Measurements from ENCODE around the gene LRP2.
"Not testable (repeated sequence)": the region's sequence is repeated elsewhere in the genome, so short reads cannot be mapped to it uniquely, and the experiment has no call there.

The LRP2 gene

DNA sequence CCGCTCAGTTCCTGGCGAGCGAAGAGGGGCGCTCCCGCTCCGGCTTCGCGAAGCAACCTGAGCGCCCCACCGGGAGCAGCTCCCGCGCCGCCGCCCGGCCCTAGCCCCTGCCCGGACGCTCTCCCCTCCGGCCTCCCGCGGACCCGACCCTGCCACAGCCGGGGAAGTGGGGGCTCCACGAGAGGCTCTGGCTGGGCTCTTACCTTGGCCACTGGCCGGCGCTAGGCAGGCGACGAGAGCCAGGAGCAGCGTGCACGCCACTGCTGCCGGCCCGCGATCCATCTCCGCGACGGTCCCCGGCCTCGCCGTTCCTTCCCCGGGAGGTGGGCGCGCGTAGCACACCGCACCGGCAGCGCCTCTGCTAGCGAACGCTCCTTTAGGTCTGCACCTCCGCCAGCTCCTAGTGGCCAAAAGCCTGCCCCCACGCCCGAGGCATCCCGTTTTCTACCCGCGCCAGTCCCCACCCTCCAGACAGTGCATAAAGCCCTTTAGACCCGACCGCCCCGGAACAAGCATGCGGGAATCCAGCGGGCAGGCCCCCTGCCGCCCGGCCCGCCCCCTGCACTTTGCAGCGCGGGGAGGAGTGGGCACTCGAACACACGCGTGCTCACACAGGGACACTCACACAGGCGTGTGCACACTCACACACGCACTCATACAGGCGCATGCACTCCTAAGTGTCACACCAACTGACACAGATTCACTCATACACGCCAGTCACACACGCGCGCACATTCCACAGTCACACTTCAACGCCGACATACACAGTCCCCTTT, at the start of gene LRP2:
Gene LRP2 (minus strand): TSS at position 417 of the 776 bp plus-strand sequence. CDS start 135 bp downstream, at position 282.
- DNase-seq (ENCODE audit: low read depth in 2 of 2), result no peak

DNA sequence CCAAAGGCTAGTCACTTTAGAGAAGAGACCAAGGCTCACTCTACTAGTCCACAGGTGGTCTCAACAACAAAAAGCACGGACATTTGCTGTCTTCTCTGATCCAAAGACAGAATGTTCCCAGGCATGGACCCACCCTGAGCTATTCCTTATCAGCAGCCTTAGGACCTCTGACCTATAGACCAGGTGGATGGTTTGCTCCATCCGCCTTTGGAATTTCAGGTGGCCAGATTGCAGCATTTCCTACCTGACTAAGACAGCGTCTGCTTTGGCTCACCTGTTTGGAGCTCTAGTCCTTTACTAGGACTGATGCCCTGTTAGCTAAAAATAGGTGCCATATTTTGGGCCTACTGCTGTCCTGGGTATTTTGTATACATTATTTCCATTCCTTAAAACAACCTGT, 44.6 kb upstream of the LRP2 start:
- no peak for DNase-seq (ENCODE audit: low read depth in 2 of 2)

DNA sequence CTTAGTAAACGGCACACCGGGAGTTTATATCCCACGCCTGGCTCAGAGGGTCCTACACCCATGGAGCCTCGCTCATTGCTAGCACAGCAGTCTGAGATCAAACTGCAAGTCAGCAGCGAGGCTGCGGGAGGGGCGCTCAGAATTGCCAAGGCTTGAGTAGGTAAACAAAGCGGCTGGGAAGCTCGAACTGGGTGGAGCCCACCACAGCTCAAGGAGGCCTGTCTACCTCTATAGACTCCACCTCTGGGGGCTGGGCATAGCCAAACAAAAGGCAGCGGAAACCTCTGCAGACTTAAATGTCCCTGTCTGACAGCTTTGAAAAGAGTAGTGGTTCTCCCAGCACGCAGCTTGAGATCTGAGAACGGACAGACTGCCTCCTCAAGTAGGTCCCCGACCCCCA, 37.2 kb upstream of the LRP2 start:
- not testable (repeated sequence) for DNase-seq (ENCODE audit: low read depth in 2 of 2)

DNA sequence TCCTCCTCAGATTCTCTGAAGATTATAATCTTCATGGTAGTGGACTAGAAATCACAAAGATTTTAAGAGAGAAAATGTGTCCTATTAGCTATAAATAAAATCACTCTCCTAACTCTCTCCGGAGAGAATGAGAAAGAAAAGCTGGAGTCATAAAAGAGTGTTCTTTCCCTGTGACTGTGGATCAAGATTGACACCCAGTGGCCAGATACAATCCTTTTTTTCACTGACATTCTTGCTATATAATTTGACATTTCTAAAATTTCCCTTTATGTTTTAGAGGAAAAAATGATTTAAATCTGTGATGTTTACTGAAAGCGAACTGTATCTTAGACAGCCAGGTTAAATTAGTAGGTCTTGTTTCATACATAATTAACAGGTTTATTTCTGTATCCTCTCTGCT, 35.4 kb upstream of the LRP2 start:
- no peak for DNase-seq (ENCODE audit: low read depth in 2 of 2)

DNA sequence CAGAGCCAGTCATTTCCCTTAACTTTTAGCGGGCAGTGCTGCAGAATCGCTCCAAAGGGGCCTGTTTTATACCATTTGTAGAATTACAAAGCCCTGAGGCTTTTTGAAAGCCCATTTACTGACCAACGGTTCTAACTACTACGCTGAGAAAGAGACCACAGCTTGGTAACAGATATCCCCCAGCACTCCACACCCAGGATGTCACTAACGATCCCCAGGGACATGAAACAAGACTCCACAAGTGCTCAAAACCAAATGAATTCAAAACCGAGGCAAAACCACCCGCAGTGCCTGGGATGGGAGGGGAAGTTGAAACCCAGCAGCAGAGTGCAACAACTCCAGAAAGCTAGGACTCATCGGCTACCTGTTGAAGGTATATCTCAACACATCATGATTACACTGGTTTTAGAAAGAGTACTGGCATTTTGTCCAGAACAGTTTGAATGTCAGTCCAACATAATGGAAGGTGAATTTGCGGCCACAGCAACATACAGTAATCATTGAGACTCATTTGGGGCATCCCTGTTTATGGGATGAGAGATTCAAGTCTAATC, 33.6 kb upstream of the LRP2 start:
- DNase-seq (ENCODE audit: low read depth in 2 of 2), result no peak

DNA sequence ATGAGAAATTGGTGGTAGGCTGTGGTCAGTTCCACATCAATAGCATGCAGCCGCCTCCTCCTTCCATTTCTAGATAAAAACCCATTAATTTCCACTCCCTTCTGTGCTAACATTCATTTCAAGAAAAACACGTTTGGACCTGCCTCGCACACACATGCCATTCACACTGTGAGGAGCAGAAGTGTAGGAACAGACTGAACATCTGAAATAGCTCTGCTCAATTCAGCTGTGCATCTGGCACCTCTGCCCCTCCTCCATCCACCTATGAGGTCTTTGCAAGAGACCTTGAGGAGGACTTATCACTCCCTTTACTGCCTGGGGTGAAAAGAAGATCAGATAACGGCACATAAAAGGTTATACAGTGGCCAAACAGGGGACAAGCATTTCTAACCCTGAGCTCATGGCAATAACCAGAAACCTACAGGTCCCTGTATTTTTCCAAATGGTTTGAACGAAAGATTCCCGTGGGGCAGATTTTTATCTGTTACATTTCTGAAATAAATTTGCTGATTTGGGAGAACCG, 30.8 kb upstream of the LRP2 start:
- no peak for DNase-seq (ENCODE audit: low read depth in 2 of 2)

DNA sequence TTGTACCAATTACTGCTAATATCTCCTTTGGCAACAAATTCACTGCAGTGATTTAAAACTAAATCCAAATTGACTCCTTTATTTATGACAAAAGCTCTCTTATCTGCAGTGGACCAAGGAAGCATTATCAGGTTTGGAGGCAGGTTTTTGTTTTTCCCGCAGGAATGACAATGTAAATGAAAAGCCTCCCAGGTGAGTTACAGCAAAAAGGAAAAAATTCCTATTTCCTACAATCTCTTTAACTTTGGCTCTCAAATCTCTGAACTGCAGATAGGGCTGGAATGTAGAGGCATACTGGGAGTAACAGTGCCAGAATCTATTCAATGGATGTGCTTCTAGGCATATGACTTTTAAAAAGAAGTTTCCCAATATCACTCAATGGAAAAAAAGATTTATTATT, 28.9 kb upstream of the LRP2 start:
- DNase-seq (ENCODE audit: low read depth in 2 of 2), result no peak

DNA sequence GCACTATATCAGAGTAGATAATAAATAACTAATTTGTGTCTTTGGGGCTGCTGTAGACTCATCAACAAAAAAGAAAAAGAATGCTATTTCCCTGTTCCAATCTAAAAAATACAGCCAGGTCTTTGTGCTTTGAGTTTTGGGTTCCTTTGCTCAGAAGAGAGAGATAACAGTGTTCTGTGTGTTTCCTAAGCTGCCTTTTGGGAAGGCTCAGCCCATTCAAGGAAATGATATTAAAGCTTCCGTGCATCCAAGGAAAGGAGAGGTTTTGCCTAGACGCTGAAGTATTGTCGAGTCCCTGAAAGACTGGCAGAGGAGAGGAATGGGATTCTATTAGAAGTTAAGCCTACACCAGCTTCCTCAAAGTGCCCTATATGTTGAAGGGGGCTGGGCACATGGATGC, 25.8 kb upstream of the LRP2 start:
- DNase-seq (ENCODE audit: low read depth in 2 of 2), result no peak

DNA sequence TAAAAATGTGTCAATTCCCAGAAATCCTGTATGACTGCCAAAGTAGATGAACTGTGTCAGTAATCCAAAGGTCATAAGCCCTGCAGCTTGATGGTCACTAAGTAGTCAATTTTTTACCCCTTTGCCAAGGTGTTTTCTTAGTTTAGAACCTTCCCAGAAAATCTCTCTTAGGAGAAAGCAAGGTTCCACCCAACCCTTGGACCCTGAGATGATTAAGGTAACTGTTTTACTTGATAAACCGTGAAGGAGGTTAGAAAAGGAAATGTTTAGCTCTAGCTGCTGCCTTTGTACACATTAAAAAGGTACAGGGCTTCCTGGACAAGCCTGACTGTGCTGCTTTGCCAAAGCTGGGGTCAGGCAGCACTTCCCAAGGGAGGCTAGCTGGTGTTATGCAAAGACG, 24.4 kb upstream of the LRP2 start:
- DNase-seq (ENCODE audit: low read depth in 2 of 2), result no peak

DNA sequence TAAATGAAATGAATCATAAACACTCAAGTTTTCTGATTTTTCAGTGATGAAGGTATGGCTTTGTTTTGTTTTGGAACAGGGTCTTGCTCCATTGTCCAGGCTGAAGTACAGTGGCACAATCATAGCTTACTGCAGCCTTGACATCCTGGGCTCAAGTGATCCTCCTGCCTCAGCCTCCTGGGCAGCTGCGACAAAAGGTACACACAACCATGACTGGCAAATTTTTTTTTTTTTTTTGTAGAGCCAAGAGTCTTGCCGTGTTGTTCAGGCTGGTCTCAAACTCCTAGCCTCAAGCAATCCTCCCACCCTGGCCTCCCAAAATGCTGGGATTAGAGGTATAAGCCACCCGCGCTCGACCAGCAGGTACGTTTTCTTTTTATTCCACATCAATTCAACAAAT, 22.5 kb upstream of the LRP2 start:
- no peak for DNase-seq (ENCODE audit: low read depth in 2 of 2)

DNA sequence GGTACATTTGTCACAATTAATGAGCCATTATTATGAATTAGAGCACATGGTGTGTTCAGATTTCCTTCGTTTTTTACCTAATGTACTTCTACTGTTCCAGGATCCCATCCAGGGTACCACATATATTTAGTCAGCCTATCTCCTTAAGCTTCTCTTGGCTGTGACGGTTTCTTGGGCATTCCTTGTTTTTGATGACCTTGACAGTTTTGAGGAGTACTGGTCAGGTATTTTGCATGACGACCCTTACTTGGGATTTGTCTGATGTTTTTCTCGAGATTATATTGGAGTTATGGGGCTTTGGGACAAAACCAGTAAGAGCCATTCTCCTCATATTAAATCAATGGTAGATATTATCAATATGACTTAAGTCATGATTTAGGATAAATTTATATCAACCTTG, 10.2 kb upstream of the LRP2 start:
- DNase-seq (ENCODE audit: low read depth in 2 of 2), result no peak

DNA sequence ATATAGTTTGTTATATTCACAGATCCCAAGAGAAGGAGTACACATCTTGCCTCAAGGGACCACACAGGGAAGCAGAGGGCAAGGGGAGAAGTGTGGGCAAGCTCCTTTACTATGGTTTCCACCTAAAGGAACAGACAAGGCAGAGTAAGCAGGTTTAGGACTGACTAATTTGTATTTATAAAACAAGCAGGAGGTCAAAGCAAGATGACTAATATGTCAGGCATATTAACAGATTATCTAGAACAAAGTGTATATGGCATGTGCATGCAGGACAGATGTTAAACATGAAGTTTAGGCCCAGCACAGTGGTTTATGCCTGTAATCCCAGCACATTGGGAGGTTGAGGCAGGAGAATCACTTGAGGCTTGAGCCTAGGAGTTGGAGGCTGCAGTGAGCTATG, 3.7 kb upstream of the LRP2 start:
- DNase-seq (ENCODE audit: low read depth in 2 of 2), result no peak

DNA sequence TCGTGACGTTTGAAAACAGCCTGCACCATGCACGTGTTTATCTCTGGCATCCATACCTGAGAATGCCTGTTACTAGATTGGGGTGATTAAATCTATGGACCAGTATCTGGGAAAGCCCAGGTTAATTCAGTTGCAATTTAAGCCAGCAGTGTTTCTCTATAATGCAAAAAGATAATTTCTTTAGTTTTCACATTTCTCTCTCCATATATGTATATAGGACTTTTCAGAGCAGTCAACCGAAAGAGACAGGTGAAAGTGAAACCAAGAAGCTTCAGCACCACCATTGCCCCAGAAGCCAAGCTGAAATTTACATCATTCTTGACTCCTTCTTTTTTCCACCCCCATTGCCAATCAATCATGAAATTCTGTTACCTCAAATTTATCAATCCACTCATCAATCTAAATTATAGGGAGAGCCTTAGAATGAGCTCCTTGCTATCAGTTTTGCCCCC, 2.7 kb upstream of the LRP2 start:
- DNase-seq (ENCODE audit: low read depth in 2 of 2), result no peak

DNA sequence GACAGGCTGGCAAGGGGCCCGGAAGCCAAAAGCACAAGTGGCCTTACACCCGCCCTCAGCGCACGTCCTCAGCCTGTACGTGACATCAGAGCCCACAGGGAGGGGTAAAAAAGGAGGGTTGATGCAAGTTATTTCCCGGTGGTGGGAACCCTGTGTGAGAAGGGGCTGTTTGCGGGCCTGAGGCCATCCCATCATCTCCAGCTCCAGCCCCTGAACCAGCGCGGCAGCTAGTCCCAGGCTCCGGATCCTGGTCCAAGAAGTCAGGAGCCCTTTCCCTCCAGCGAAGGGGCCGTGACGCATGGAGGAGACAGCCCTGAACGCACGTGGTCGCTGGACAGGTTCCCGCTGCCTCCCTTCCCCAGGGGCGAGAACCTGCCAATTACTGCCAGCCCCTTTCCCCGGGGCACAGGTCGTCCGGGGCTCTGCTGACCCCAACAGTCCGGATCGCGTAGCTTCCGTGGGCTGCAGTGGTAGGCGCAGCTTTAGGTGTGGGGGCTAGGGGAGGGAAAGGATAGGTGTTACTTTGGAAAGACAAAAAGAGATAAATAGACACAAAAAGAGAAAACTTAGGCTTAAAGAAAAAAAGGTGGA, 1.3 kb upstream of the LRP2 start:
- no peak for DNase-seq (ENCODE audit: low read depth in 2 of 2)

DNA sequence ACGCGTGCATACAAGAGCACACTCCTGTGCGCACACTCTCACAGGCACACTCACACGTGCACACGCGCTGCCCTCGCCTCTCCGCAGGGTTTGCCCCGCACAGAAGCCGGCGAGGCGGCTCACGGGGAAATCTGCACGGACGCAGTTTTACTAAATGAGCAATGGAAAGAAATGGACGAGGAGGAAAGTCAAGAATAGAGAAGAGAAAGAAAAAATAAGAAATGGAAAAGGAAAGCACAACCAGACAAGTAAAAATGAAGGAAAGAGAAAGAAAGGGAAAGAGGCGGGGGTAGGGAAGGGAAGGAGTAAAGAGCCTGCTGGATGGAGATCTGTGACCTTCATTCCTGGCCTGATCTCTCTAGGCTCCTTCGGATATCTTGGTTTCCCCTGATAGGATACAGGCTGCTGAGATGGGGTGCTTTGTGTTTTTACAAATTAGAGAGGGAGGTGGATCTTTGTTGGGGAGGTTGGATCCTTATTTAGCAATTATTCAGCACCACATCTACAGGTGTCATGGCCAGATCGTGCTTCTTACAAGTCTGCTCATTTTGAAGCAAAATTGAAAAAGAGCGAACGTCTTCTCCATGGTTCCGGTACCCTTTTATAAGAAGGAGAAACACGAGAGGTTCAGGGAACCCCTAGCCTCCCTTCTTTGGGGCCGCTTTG, 693 bp upstream of the LRP2 start:
- DNase-seq (ENCODE audit: low read depth in 2 of 2), result no peak

DNA sequence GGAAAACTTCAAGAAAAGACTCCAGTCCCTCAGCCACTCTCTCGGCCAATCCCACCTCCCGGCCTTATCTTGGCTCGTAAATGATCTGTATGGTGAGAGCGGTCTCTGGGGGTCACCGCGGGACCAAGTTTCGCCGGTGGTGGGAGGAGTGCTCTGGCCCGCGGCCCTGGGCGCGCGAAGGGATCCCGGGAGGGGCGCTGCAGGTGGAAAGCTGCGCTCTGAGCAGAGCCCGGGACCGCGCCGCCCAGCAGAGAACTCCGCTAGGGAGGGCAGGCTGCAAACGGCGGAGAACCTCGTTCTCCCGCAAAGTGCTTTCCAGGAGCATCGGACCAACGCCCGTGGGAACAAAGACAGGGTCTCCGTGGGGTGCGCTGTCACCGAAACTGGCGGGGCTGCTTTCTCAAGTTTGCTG, 622 bp downstream of the LRP2 start:
- no peak for DNase-seq (ENCODE audit: low read depth in 2 of 2)

DNA sequence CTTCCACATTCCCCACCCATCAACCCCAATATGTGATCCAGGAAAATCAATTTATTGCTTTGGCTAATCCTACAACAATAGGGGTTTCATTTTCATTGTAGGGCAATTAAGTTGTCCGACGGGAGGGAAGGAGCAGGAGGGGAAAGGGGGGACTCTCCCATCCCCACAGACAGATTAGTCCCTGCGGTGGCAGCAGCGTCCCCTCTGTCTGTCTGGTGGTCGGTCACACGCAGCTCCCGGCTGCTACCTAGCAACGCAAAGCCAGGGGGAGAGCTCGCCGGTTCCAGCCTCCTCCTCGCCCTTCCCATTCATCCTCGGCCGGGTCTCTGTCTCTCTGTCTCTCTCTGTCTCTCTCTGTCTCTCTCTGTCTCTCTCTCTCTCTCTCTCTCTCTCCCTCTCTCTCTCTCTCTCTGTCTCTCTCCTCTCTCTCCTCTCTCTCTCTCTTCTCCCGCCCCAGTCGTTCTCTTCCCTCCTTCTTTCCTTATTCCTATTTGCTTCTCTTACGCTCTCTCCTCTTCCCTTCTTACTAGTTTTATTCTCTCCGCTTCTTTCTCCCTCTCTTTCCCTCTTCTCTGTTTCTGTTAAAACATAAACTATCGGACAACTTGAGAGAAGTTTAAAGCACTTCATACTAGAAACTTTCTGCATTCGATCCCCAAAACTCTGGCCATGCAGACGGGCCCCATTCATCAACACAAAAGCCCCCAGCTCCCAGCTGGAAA, 1.2 kb downstream of the LRP2 start:
- DNase-seq (ENCODE audit: low read depth in 2 of 2), result no peak

DNA sequence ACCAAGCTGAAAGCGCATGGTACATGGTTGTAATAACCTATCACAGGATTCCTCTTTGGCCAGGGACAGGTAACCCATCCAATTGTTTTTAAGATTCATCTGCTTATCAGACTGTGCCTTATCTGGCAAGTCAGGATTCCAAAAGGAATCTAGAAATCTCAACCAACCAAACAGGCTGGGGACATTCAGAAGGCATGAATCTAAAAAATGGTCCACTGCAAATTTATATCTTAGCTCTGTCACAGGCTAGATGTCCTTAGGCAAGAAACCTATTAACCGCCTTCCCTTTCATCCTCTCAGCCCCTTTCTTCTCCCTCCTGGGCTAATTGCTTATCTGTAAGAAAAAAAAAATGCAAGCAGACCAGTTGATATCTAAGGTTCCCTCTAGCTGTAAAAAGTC, 4.3 kb downstream of the LRP2 start:
- no peak for DNase-seq (ENCODE audit: low read depth in 2 of 2)

DNA sequence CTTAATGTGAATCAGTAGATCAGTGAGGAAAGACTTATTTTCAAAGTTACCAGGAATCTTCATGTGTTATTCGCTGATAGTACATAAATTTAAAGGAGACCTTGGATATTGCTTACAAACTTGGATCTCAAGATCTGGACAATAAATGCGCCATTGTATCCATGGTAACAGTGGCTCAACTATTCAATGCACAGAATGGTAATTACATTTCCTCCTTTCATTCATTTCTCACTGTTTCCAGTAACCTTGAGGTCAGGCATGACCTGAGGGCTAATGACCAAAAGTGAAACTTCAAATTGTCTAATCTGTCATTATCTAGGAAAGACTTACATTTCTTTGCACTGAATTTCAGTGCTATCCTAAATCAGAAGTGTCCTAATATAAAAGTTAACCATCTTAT, 8.1 kb downstream of the LRP2 start:
- no peak for DNase-seq (ENCODE audit: low read depth in 2 of 2)

DNA sequence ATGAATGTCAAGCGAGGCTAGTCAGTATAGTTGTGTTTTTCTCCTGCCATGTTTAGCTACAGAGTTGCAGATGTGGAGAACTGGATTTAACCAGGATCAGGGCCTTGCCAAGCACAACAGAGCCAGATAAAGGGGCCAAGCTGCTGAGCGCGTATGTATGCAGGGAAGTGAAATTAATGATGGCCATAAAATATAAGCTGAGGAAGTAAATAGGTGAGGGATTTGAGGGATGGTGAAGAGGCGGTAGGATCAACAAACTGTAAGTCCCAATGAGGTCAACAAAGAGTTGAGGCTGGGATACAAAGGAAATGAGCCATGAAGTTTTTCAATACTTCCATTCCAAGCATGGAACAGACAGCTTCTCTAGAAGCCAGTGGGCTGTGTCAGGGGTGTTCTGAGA, 10.6 kb downstream of the LRP2 start:
- DNase-seq (ENCODE audit: low read depth in 2 of 2), result no peak

DNA sequence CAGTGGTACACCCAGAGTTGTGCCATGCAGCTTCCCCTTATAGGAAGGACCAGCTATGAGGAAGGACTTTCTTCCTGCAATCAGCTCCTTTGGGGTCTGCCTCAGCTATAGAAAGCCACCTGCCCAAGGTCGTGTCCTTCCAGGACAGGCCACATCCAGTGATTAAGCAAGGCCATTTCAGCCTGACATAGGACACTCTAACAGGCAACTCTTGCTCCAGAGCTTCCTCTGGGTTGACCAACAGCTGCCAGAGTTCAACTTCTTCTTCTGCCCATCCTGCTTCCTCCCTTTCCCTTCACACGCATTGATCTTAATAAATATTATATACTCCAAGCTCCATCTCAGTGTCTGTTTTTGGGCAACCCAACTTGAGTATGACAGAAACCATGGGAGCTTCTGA, 12.8 kb downstream of the LRP2 start:
- no peak for DNase-seq (ENCODE audit: low read depth in 2 of 2)

Measured in activated CD8-positive, alpha-beta memory T cell treated with anti-CD3 and anti-CD28 coated beads for 4 hours (primary cell).